ENCODE results near the gene COX5B. TPM values are rescaled to one million over a fixed set of nuclear protein-coding genes. Genes with fewer than 3 reads are reported as not detected.
"Not testable (repeated sequence)": the region's sequence is repeated elsewhere in the genome, so short reads cannot be mapped to it uniquely, and the experiment has no call there.

COX5B gene
- total and polyA plus RNA-seq, 7 donors = 635 to 1,354 (median 816) TPM

- Histone ChIP-seq H3K4me3 (no peak within 1 kb of the TSS), H3K27ac (no peak within 1 kb of the TSS), H3K4me1 (no peaks in the 10 kb centered on the region), H3K27me3 (ENCODE audit: insufficient read depth in 3 of 3, low read length in 2 of 3) (no peaks in the 10 kb centered on the region), H3K36me3 (ENCODE audit: insufficient read depth in 1 of 2, low read depth in 1 of 2) (no peaks in the 10 kb centered on the region), H3K9me3 (no peaks in the 10 kb centered on the region)
- WGBS, 3 donors = 87 to 92% (median 90%) methylated on average over 6 of the region's 6 CpGs
- TF ChIP-seq CTCF (IDR thresholded peaks at IDR 0.05) = no peak
- ATAC-seq = no peak
- intact Hi-C loops (cut with DNase I) = loop anchor here in 1 of 2 donors (10.0 kb wide), 1 partner anchor 75 kb away; no protein-coding TSS in a partner anchor
- DNase-seq = no peak
Observed at GRCh38 chr2:97669448-97669847, 23.6 kb downstream of the COX5B start, which contains the start of gene C2orf92. TSS of gene C2orf92 (plus strand) at chr2:97669713. CDS start at chr2:97669789, 76 bp downstream.

- Histone ChIP-seq H3K4me1 (no peaks in the 10 kb centered on the region), H3K4me3 (no peak overlapping the region), H3K9me3 (no peaks in the 10 kb centered on the region), H3K27ac (no peak overlapping the region), H3K36me3 (ENCODE audit: insufficient read depth in 1 of 2, low read depth in 1 of 2) (no peaks in the 10 kb centered on the region), H3K27me3 (ENCODE audit: insufficient read depth in 3 of 3, low read length in 2 of 3) (no peaks in the 10 kb centered on the region)
- WGBS, 3 donors = 100% methylated on average over 1 of the region's 1 CpG
- DNase-seq (no peak), ATAC-seq (no peak)
- no peak for TF ChIP-seq CTCF (IDR thresholded peaks at IDR 0.05)
- intact Hi-C loops (cut with DNase I) = no loop called here
Observed at GRCh38 chr2:97670471-97670870, 24.6 kb downstream of the COX5B start.

- Histone ChIP-seq H3K4me1 (no peaks in the 10 kb centered on the region), H3K27ac (no peak overlapping the region), H3K27me3 (ENCODE audit: insufficient read depth in 3 of 3, low read length in 2 of 3) (no peaks in the 10 kb centered on the region), H3K36me3 (ENCODE audit: insufficient read depth in 1 of 2, low read depth in 1 of 2) (no peaks in the 10 kb centered on the region), H3K4me3 (no peak overlapping the region), H3K9me3 (no peaks in the 10 kb centered on the region)
- TF ChIP-seq CTCF (IDR thresholded peaks at IDR 0.05) = no peak
- intact Hi-C loops (cut with DNase I) = no loop called here
- ATAC-seq (no peak), DNase-seq (no peak)
- 95 to 96% (median 96%) methylated on average over 7 of the region's 7 CpGs for WGBS, 3 donors
Observed at GRCh38 chr2:97671526-97671925, 25.7 kb downstream of the COX5B start.

DNA sequence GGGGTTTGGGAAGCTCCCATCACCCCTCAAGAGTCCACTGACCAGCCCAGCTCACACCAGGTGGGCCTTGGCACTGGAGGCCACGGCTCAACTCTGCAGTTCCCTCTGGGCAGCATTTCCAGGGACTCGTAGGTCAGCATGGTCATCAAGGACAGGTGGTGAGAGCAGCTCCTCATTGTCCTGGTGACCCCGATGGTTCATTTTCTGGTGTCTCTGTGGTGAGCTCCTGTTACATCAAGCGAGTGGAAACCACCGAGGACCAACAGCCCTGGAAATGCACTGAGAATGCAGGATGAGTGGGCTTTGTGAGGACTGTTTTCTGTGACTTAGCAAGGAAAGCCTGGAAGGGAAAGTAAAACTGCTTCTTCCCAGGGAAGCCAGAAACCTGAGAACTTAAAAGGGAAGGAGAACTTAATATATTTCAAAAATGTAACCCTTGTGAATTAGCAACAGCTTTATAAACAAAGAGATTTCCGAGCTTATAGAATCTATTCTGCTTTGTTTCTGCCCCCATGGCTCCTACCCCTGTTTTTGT is 26.8 kb downstream of the COX5B start:
- H3K27ac ChIP-seq; H3K36me3 ChIP-seq (ENCODE audit: insufficient read depth in 1 of 2, low read depth in 1 of 2); H3K27me3 ChIP-seq (ENCODE audit: insufficient read depth in 3 of 3, low read length in 2 of 3); H3K9me3 ChIP-seq; DNase-seq; H3K4me1 ChIP-seq; intact Hi-C loops (cut with DNase I); H3K4me3 ChIP-seq; ATAC-seq: not testable (repeated sequence)
- 72 to 82% (median 77%) methylated on average over 4 to 6 of the region's 6 CpGs for WGBS, 3 donors

DNA sequence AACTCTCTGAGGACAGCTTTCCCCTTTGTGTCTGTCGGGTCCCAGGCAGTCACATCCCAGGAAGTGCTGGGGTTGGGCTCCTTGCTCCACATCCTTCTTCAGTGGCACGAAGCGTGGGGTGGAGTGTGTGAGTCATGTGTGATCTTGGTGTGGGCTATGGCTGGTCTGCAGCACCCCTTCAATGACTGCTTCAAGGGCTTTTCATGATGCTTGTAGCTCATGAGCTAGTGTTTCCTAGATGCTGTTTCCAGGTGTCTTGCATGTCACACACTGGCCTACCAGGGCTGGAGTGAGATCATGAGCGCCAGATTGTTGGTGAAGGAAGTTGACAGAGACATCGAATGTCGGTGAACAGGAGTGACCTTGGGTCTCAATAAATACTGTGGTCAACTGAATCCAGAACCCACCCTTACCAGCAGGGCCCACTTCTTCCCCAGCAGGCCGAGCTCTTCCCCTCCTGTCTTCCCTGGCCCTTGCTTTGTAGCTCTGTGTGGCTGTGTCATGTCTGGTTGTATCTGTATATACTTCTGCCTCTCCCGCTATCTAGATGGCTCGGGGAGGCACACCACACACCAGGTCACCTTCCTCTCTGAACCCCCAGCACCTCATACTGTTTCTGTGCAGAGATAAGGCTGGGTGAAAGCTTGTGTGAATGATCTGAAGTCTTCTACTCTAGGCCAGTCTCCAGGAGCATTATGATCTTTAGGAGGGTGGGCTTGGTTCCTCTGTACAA is 27.5 kb downstream of the COX5B start:
- 87 to 90% (median 89%) methylated on average over 9 of the region's 9 CpGs for WGBS, 3 donors
- no peak for TF ChIP-seq CTCF (IDR thresholded peaks at IDR 0.05)
- DNase-seq (no peak), ATAC-seq (no peak)
- Histone ChIP-seq H3K27me3 (ENCODE audit: insufficient read depth in 3 of 3, low read length in 2 of 3) (no peaks in the 10 kb centered on the region), H3K27ac (no peak overlapping the region), H3K9me3 (no peaks in the 10 kb centered on the region), H3K36me3 (ENCODE audit: insufficient read depth in 1 of 2, low read depth in 1 of 2) (no peaks in the 10 kb centered on the region), H3K4me1 (no peaks in the 10 kb centered on the region), H3K4me3 (no peak overlapping the region)
- intact Hi-C loops (cut with DNase I) = no loop called here
